ENCODE measurements around the gene CLIC4. TPM values are rescaled to one million over a fixed set of nuclear protein-coding genes. Genes with fewer than 3 reads are reported as not detected.
"Not testable (repeated sequence)": the region's sequence is repeated elsewhere in the genome, so short reads cannot be mapped to it uniquely, and the experiment has no call there.

Gene CLIC4
- total and polyA plus RNA-seq, 4 donors, result 97.4 to 245 (median 155) TPM

GRCh38 chr1:24779689-24780464 is 34.6 kb downstream of the CLIC4 start:
- Histone ChIP-seq H3K27ac (ENCODE audit: low read depth, low read length) (no peak overlapping the region), H3K27me3 (ENCODE audit: control insufficient read depth, insufficient read depth, low read length) (no peaks in the 10 kb centered on the region), H3K9me3 (ENCODE audit: control insufficient read depth, insufficient read depth, low read length) (no peaks in the 10 kb centered on the region), H3K4me3 (ENCODE audit: low read depth, low read length) (no peak overlapping the region), H3K36me3 (ENCODE audit: control insufficient read depth, insufficient read depth, low read length) (no peaks in the 10 kb centered on the region), H3K4me1 (ENCODE audit: control insufficient read depth, insufficient read depth, low read length) (no peaks in the 10 kb centered on the region)
- no peak for DNase-seq (ENCODE audit: low read depth in 4 of 6, low spot score in 6 of 6)
- WGBS (ENCODE audit: insufficient coverage), result 100% methylated on average over 4 of the region's 5 CpGs

- H3K27me3 ChIP-seq (ENCODE audit: control insufficient read depth, insufficient read depth, low read length); H3K9me3 ChIP-seq (ENCODE audit: control insufficient read depth, insufficient read depth, low read length); H3K36me3 ChIP-seq (ENCODE audit: control insufficient read depth, insufficient read depth, low read length); DNase-seq (ENCODE audit: low read depth in 4 of 6, low spot score in 6 of 6); H3K4me1 ChIP-seq (ENCODE audit: control insufficient read depth, insufficient read depth, low read length); H3K4me3 ChIP-seq (ENCODE audit: low read depth, low read length); H3K27ac ChIP-seq (ENCODE audit: low read depth, low read length): not testable (repeated sequence)
- WGBS (ENCODE audit: insufficient coverage), result 92% methylated on average over 4 of the region's 8 CpGs
Measured at GRCh38 chr1:24780626-24781025, 35.4 kb downstream of the CLIC4 start.

GRCh38 chr1:24782689-24783088 is 37.4 kb downstream of the CLIC4 start:
- no peak for DNase-seq (ENCODE audit: low read depth in 4 of 6, low spot score in 6 of 6)
- Histone ChIP-seq H3K36me3 (ENCODE audit: control insufficient read depth, insufficient read depth, low read length) (no peaks in the 10 kb centered on the region), H3K4me3 (ENCODE audit: low read depth, low read length) (no peak overlapping the region), H3K27me3 (ENCODE audit: control insufficient read depth, insufficient read depth, low read length) (no peaks in the 10 kb centered on the region), H3K4me1 (ENCODE audit: control insufficient read depth, insufficient read depth, low read length) (no peaks in the 10 kb centered on the region), H3K27ac (ENCODE audit: low read depth, low read length) (no peak overlapping the region), H3K9me3 (ENCODE audit: control insufficient read depth, insufficient read depth, low read length) (no peaks in the 10 kb centered on the region)
- no CpG with 5 or more reads among the region's 2 CpGs for WGBS (ENCODE audit: insufficient coverage)

- H3K36me3 ChIP-seq (ENCODE audit: control insufficient read depth, insufficient read depth, low read length), result no peaks in the 10 kb centered on the region
- no CpG with 5 or more reads among the region's 1 CpG for WGBS (ENCODE audit: insufficient coverage)
- no peaks in the 10 kb centered on the region for H3K9me3 ChIP-seq (ENCODE audit: control insufficient read depth, insufficient read depth, low read length)
- no peaks in the 10 kb centered on the region for H3K27me3 ChIP-seq (ENCODE audit: control insufficient read depth, insufficient read depth, low read length)
- no peaks in the 10 kb centered on the region for H3K4me1 ChIP-seq (ENCODE audit: control insufficient read depth, insufficient read depth, low read length)
- DNase-seq (ENCODE audit: low read depth in 4 of 6, low spot score in 6 of 6), result no peak
- H3K27ac ChIP-seq (ENCODE audit: low read depth, low read length), result no peak overlapping the region
- no peak overlapping the region for H3K4me3 ChIP-seq (ENCODE audit: low read depth, low read length)
Measured at GRCh38 chr1:24783713-24784112, 38.5 kb downstream of the CLIC4 start.

GRCh38 chr1:24786191-24786590 is 40.9 kb downstream of the CLIC4 start:
- Histone ChIP-seq H3K4me1 (ENCODE audit: control insufficient read depth, insufficient read depth, low read length) (no peaks in the 10 kb centered on the region), H3K27me3 (ENCODE audit: control insufficient read depth, insufficient read depth, low read length) (no peaks in the 10 kb centered on the region)
- DNase-seq (ENCODE audit: low read depth in 4 of 6, low spot score in 6 of 6), result no peak

GRCh38 chr1:24790490-24790889 is 45.2 kb downstream of the CLIC4 start:
- no peaks in the 10 kb centered on the region for H3K4me1 ChIP-seq (ENCODE audit: control insufficient read depth, insufficient read depth, low read length)
- no peaks in the 10 kb centered on the region for H3K27me3 ChIP-seq (ENCODE audit: control insufficient read depth, insufficient read depth, low read length)
- no peak overlapping the region for H3K4me3 ChIP-seq (ENCODE audit: low read depth, low read length)
- no peak for DNase-seq (ENCODE audit: low read depth in 4 of 6, low spot score in 6 of 6)
- no peaks in the 10 kb centered on the region for H3K36me3 ChIP-seq (ENCODE audit: control insufficient read depth, insufficient read depth, low read length)
- H3K9me3 ChIP-seq (ENCODE audit: control insufficient read depth, insufficient read depth, low read length), result no peaks in the 10 kb centered on the region
- H3K27ac ChIP-seq (ENCODE audit: low read depth, low read length), result no peak overlapping the region

More at GRCh38 chr1:24786191-24786590, 40.9 kb downstream of the CLIC4 start:
- Histone ChIP-seq H3K36me3 (ENCODE audit: control insufficient read depth, insufficient read depth, low read length) (no peaks in the 10 kb centered on the region), H3K27ac (ENCODE audit: low read depth, low read length) (no peak overlapping the region), H3K4me3 (ENCODE audit: low read depth, low read length) (no peak overlapping the region), H3K9me3 (ENCODE audit: control insufficient read depth, insufficient read depth, low read length) (no peaks in the 10 kb centered on the region)

GRCh38 chr1:24793447-24794129 is 48.3 kb downstream of the CLIC4 start:
- WGBS (ENCODE audit: insufficient coverage), result no CpG with 5 or more reads among the region's 4 CpGs
- no peaks in the 10 kb centered on the region for H3K4me1 ChIP-seq (ENCODE audit: control insufficient read depth, insufficient read depth, low read length)
- no peak overlapping the region for H3K4me3 ChIP-seq (ENCODE audit: low read depth, low read length)
- no peak overlapping the region for H3K27ac ChIP-seq (ENCODE audit: low read depth, low read length)
- H3K9me3 ChIP-seq (ENCODE audit: control insufficient read depth, insufficient read depth, low read length), result no peaks in the 10 kb centered on the region
- peaks cover 2% of the 10 kb centered on the region for H3K36me3 ChIP-seq (ENCODE audit: control insufficient read depth, insufficient read depth, low read length)
- no peaks in the 10 kb centered on the region for H3K27me3 ChIP-seq (ENCODE audit: control insufficient read depth, insufficient read depth, low read length)
- DNase-seq (ENCODE audit: low read depth in 4 of 6, low spot score in 6 of 6), result no peak

- H3K4me1 ChIP-seq (ENCODE audit: control insufficient read depth, insufficient read depth, low read length); H3K36me3 ChIP-seq (ENCODE audit: control insufficient read depth, insufficient read depth, low read length); H3K9me3 ChIP-seq (ENCODE audit: control insufficient read depth, insufficient read depth, low read length); DNase-seq (ENCODE audit: low read depth in 4 of 6, low spot score in 6 of 6); H3K27me3 ChIP-seq (ENCODE audit: control insufficient read depth, insufficient read depth, low read length); H3K4me3 ChIP-seq (ENCODE audit: low read depth, low read length); H3K27ac ChIP-seq (ENCODE audit: low read depth, low read length): not testable (repeated sequence)
- WGBS (ENCODE audit: insufficient coverage), result no CpG with 5 or more reads among the region's 2 CpGs
Measured at GRCh38 chr1:24794130-24794502, 48.9 kb downstream of the CLIC4 start.

GRCh38 chr1:24795236-24795635 is 50.0 kb downstream of the CLIC4 start:
- WGBS (ENCODE audit: insufficient coverage), result 100% methylated on average over 2 of the region's 5 CpGs
- Histone ChIP-seq H3K27me3 (ENCODE audit: control insufficient read depth, insufficient read depth, low read length) (no peaks in the 10 kb centered on the region), H3K4me3 (ENCODE audit: low read depth, low read length) (no peak overlapping the region), H3K36me3 (ENCODE audit: control insufficient read depth, insufficient read depth, low read length) (peaks cover 5% of the 10 kb centered on the region), H3K4me1 (ENCODE audit: control insufficient read depth, insufficient read depth, low read length) (no peaks in the 10 kb centered on the region), H3K9me3 (ENCODE audit: control insufficient read depth, insufficient read depth, low read length) (no peaks in the 10 kb centered on the region), H3K27ac (ENCODE audit: low read depth, low read length) (no peak overlapping the region)
- no peak for DNase-seq (ENCODE audit: low read depth in 4 of 6, low spot score in 6 of 6)

- Histone ChIP-seq H3K9me3 (ENCODE audit: control insufficient read depth, insufficient read depth, low read length) (no peaks in the 10 kb centered on the region), H3K27me3 (ENCODE audit: control insufficient read depth, insufficient read depth, low read length) (no peaks in the 10 kb centered on the region)
- no peak for DNase-seq (ENCODE audit: low read depth in 4 of 6, low spot score in 6 of 6)
Measured at GRCh38 chr1:24796524-24796923, 51.3 kb downstream of the CLIC4 start.

More at GRCh38 chr1:24796524-24796923, 51.3 kb downstream of the CLIC4 start:
- no peak overlapping the region for H3K27ac ChIP-seq (ENCODE audit: low read depth, low read length)
- no CpG with 5 or more reads among the region's 2 CpGs for WGBS (ENCODE audit: insufficient coverage)
- no peaks in the 10 kb centered on the region for H3K4me1 ChIP-seq (ENCODE audit: control insufficient read depth, insufficient read depth, low read length)
- H3K4me3 ChIP-seq (ENCODE audit: low read depth, low read length), result no peak overlapping the region
- H3K36me3 ChIP-seq (ENCODE audit: control insufficient read depth, insufficient read depth, low read length), result peaks cover 5% of the 10 kb centered on the region
